Measurements from ENCODE around the gene PTRH2. TPM values are rescaled to one million over a fixed set of nuclear protein-coding genes. Genes with fewer than 3 reads are reported as not detected.
"Not testable (repeated sequence)": the region's sequence is repeated elsewhere in the genome, so short reads cannot be mapped to it uniquely, and the experiment has no call there.

Gene PTRH2
- 10 to 100 TPM; 19.7 to 24.4 TPM for total RNA-seq

- CTCF ChIA-PET, result interaction anchor here (1.0 to 1.2 kb wide), 2 partner anchors 37 to 152 kb away, joined by 3 read pairs; no protein-coding TSS in a partner anchor
- no peaks in the 10 kb centered on the region for H3K27me3 Mint-ChIP-seq (ENCODE audit: low read depth)
- peak within 1 kb of the TSS; percentile 94 for H3K4me3 Mint-ChIP-seq
- H3K36me3 Mint-ChIP-seq (ENCODE audit: low read depth), result peaks cover 24% of the 10 kb centered on the region
- peak within 1 kb of the TSS; percentile 92 for H3K27ac Mint-ChIP-seq
- intact Hi-C loops (cut with micrococcal nuclease), result loop anchor here (1.0 to 10.0 kb wide), 6 partner anchors 88 to 687 kb away; partner anchors contain the start of genes CLTC, DHX40, TUBD1 and USP32
- peaks cover 54% of the 10 kb centered on the region for H3K4me1 Mint-ChIP-seq (ENCODE audit: low read depth)
- DNase-seq, result peak; percentile 97
- H3K9me3 Mint-ChIP-seq, result no peaks in the 10 kb centered on the region
Measured at GRCh38 chr17:59707149-59707970, at the start of gene PTRH2, which contains the start of gene VMP1. Gene PTRH2 (minus strand): TSS chr17:59707430. CDS start chr17:59697978, 9,452 bp downstream. Gene VMP1 (plus strand): TSS chr17:59707654. CDS start chr17:59731447, 23,793 bp downstream.

GRCh38 chr17:59756236-59756818 lies 49.1 kb upstream of the PTRH2 start:
- intact Hi-C loops (cut with micrococcal nuclease), result loop anchor here (10.0 kb wide), 1 partner anchor 348 kb away; no protein-coding TSS in a partner anchor
- Mint-ChIP-seq H3K4me3 (no peak overlapping the region), H3K27ac (peak overlapping the region; percentile 98), H3K9me3 (no peaks in the 10 kb centered on the region), H3K27me3 (ENCODE audit: low read depth) (no peaks in the 10 kb centered on the region), H3K4me1 (ENCODE audit: low read depth) (peaks cover 77% of the 10 kb centered on the region), H3K36me3 (ENCODE audit: low read depth) (peaks cover 40% of the 10 kb centered on the region)
- CTCF ChIA-PET, result interaction anchor here (5.7 kb wide), 1 partner anchor 29 kb away, joined by 63 read pairs; no protein-coding TSS in a partner anchor
- no peak for DNase-seq

GRCh38 chr17:59755069-59755468 lies 47.8 kb upstream of the PTRH2 start:
- not testable (repeated sequence) for DNase-seq; H3K27me3 Mint-ChIP-seq (ENCODE audit: low read depth); H3K9me3 Mint-ChIP-seq; H3K4me3 Mint-ChIP-seq
- H3K36me3 Mint-ChIP-seq (ENCODE audit: low read depth), result peaks cover 36% of the 10 kb centered on the region
- intact Hi-C loops (cut with micrococcal nuclease), result loop anchor here (10.0 kb wide), 1 partner anchor 350 kb away; no protein-coding TSS in a partner anchor
- CTCF ChIA-PET, result interaction anchor here (1.0 to 5.7 kb wide), 8 partner anchors 20 to 93 kb away, joined by 3 to 63 read pairs (median 16); no protein-coding TSS in a partner anchor
- H3K4me1 Mint-ChIP-seq (ENCODE audit: low read depth), result peaks cover 71% of the 10 kb centered on the region
- peak overlapping the region; percentile 98 for H3K27ac Mint-ChIP-seq

GRCh38 chr17:59754552-59754951 lies 47.3 kb upstream of the PTRH2 start:
- H3K4me1 Mint-ChIP-seq (ENCODE audit: low read depth), result peaks cover 67% of the 10 kb centered on the region
- H3K4me3 Mint-ChIP-seq, result peak overlapping the region; percentile 62
- intact Hi-C loops (cut with micrococcal nuclease), result loop anchor here (1.0 to 10.0 kb wide), 7 partner anchors 8 to 350 kb away; no protein-coding TSS in a partner anchor
- H3K9me3 Mint-ChIP-seq, result no peaks in the 10 kb centered on the region
- peak; percentile 50 for DNase-seq
- H3K27ac Mint-ChIP-seq, result peak overlapping the region; percentile 98
- no peaks in the 10 kb centered on the region for H3K27me3 Mint-ChIP-seq (ENCODE audit: low read depth)
- CTCF ChIA-PET, result interaction anchor here (1.0 to 5.7 kb wide), 11 partner anchors 9 to 97 kb away, joined by 3 to 63 read pairs (median 11); no protein-coding TSS in a partner anchor
- H3K36me3 Mint-ChIP-seq (ENCODE audit: low read depth), result peaks cover 33% of the 10 kb centered on the region

GRCh38 chr17:59753522-59754467 lies 46.6 kb upstream of the PTRH2 start:
- H3K4me1 Mint-ChIP-seq (ENCODE audit: low read depth), result peaks cover 63% of the 10 kb centered on the region
- H3K27ac Mint-ChIP-seq, result peak overlapping the region; percentile 98
- H3K4me3 Mint-ChIP-seq, result peak overlapping the region; percentile 62
- no peaks in the 10 kb centered on the region for H3K9me3 Mint-ChIP-seq
- peaks cover 26% of the 10 kb centered on the region for H3K36me3 Mint-ChIP-seq (ENCODE audit: low read depth)
- H3K27me3 Mint-ChIP-seq (ENCODE audit: low read depth), result no peaks in the 10 kb centered on the region
- intact Hi-C loops (cut with micrococcal nuclease), result loop anchor here (1.0 to 10.0 kb wide), 10 partner anchors 9 to 351 kb away; no protein-coding TSS in a partner anchor
- CTCF ChIA-PET, result interaction anchor here (0.6 to 5.7 kb wide), 21 partner anchors 9 to 231 kb away, joined by 3 to 63 read pairs (median 5); no protein-coding TSS in a partner anchor
- no peak for DNase-seq

DNA sequence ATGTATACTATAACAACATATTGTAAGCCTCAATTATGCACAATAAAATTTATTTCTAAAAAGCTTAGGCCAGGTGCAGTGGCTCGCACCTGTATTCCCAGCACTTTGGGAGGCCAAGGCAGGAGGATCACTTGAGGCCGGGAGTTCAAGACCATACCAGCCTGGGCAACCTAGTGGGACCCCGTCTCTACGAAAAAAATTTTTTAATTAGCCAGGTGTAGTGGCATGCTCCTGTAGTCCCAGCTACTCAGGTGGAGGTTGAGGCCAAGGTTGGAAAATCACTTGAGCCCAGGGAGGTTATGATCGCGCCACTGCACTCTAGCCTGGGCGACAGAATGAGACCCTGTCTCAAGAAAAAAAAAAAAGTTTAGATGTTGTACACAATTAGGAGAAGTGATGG lies 45.7 kb upstream of the PTRH2 start:
- Mint-ChIP-seq H3K9me3 (no peaks in the 10 kb centered on the region), H3K27me3 (ENCODE audit: low read depth) (no peaks in the 10 kb centered on the region), H3K4me1 (ENCODE audit: low read depth) (peaks cover 60% of the 10 kb centered on the region), H3K27ac (peak overlapping the region; percentile 98), H3K4me3 (peak overlapping the region; percentile 48), H3K36me3 (ENCODE audit: low read depth) (peaks cover 19% of the 10 kb centered on the region)
- CTCF ChIA-PET, result interaction anchor here (0.6 to 5.7 kb wide), 15 partner anchors 9 to 593 kb away, joined by 3 to 63 read pairs (median 8); no protein-coding TSS in a partner anchor
- DNase-seq, result no peak
- intact Hi-C loops (cut with micrococcal nuclease), result loop anchor here (1.0 to 10.0 kb wide), 5 partner anchors 100 to 352 kb away; no protein-coding TSS in a partner anchor

DNA sequence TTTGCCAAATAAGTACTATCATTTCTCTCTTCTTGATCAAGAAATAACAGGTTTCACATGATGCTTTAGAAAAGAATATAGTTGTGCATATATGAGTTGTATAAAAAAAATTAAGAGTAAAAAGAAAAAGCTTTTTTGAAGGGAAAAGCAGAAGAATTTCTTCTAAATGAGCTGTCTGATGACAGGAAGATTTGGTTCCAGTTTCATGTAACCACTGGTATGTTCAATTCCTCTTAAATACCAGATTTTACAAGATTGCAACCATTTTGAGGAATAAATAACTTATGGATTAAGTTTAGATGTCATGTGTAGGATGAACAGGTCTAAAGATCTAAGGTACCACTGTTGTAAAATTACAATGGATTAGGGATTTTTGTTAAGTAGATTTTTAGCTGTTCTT lies 45.2 kb upstream of the PTRH2 start:
- H3K9me3 Mint-ChIP-seq, result no peaks in the 10 kb centered on the region
- CTCF ChIA-PET, result interaction anchor here (0.6 to 5.7 kb wide), 14 partner anchors 10 to 594 kb away, joined by 3 to 63 read pairs (median 5); no protein-coding TSS in a partner anchor
- DNase-seq, result no peak
- intact Hi-C loops (cut with micrococcal nuclease), result loop anchor here (2.0 to 10.0 kb wide), 3 partner anchors 188 to 352 kb away; no protein-coding TSS in a partner anchor
- H3K27me3 Mint-ChIP-seq (ENCODE audit: low read depth), result no peaks in the 10 kb centered on the region
- peak overlapping the region; percentile 51 for H3K4me3 Mint-ChIP-seq
- peaks cover 17% of the 10 kb centered on the region for H3K36me3 Mint-ChIP-seq (ENCODE audit: low read depth)
- peaks cover 56% of the 10 kb centered on the region for H3K4me1 Mint-ChIP-seq (ENCODE audit: low read depth)
- H3K27ac Mint-ChIP-seq, result peak overlapping the region; percentile 98

GRCh38 chr17:59751955-59752413 lies 44.8 kb upstream of the PTRH2 start:
- H3K9me3 Mint-ChIP-seq, result no peaks in the 10 kb centered on the region
- intact Hi-C loops (cut with micrococcal nuclease), result loop anchor here (2.0 to 10.0 kb wide), 3 partner anchors 189 to 353 kb away; no protein-coding TSS in a partner anchor
- CTCF ChIA-PET, result interaction anchor here (1.3 to 5.7 kb wide), 11 partner anchors 10 to 164 kb away, joined by 3 to 63 read pairs (median 6); no protein-coding TSS in a partner anchor
- H3K27ac Mint-ChIP-seq, result peak overlapping the region; percentile 98
- peaks cover 54% of the 10 kb centered on the region for H3K4me1 Mint-ChIP-seq (ENCODE audit: low read depth)
- H3K4me3 Mint-ChIP-seq, result peak overlapping the region; percentile 51
- H3K36me3 Mint-ChIP-seq (ENCODE audit: low read depth), result peaks cover 19% of the 10 kb centered on the region
- peak; percentile 42 for DNase-seq
- H3K27me3 Mint-ChIP-seq (ENCODE audit: low read depth), result no peaks in the 10 kb centered on the region

DNA sequence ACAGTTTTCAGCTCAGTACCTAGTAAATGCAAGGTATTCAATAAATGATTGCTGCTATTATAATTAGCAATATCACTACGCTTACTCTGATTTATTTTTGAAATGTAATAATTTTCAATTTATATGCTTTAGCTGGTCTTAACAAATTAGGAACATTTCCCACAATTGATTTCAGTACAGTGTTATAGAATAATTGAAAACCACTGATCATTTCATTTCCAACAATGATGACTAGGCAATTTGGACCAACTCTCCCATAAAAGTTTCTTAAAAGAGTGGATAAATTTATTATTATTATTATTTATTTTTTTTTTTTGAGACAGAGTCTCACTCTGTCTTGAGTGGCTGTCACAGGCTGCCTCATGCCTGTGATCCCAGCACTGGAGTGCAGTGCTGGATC lies 41.4 kb upstream of the PTRH2 start:
- CTCF ChIA-PET, result interaction anchor here (0.7 to 2.4 kb wide), 6 partner anchors 80 to 306 kb away, joined by 3 to 10 read pairs (median 6); no protein-coding TSS in a partner anchor
- Mint-ChIP-seq H3K27me3 (ENCODE audit: low read depth) (no peaks in the 10 kb centered on the region), H3K9me3 (peaks cover 2% of the 10 kb centered on the region), H3K4me1 (ENCODE audit: low read depth) (peaks cover 32% of the 10 kb centered on the region), H3K27ac (no peak overlapping the region), H3K4me3 (no peak overlapping the region), H3K36me3 (ENCODE audit: low read depth) (peaks cover 9% of the 10 kb centered on the region)
- DNase-seq, result no peak
- intact Hi-C loops (cut with micrococcal nuclease), result no loop called here

- H3K27ac Mint-ChIP-seq, result peak overlapping the region; percentile 61
- peaks cover 18% of the 10 kb centered on the region for H3K4me1 Mint-ChIP-seq (ENCODE audit: low read depth)
- no peak overlapping the region for H3K4me3 Mint-ChIP-seq
- peaks cover 2% of the 10 kb centered on the region for H3K9me3 Mint-ChIP-seq
- peaks cover 19% of the 10 kb centered on the region for H3K36me3 Mint-ChIP-seq (ENCODE audit: low read depth)
- CTCF ChIA-PET, result interaction anchor here (0.7 to 2.4 kb wide), 15 partner anchors 13 to 224 kb away, joined by 3 to 10 read pairs (median 4); no protein-coding TSS in a partner anchor
- intact Hi-C loops (cut with micrococcal nuclease), result loop anchor here (1.0 to 2.0 kb wide), 3 partner anchors 112 to 226 kb away; no protein-coding TSS in a partner anchor
- no peaks in the 10 kb centered on the region for H3K27me3 Mint-ChIP-seq (ENCODE audit: low read depth)
- no peak for DNase-seq
Measured at GRCh38 chr17:59746849-59747445, 39.7 kb upstream of the PTRH2 start.

All from activated naive CD4-positive, alpha-beta T cell treated with anti-CD3 and anti-CD28 coated beads for 36 hours (primary cell).